HepG2 (cell line): ENCODE data around the gene ACTR1A. TPM values are rescaled to one million over a fixed set of nuclear protein-coding genes. Genes with fewer than 3 reads are reported as not detected.

Experiments used
- EEA1 ChIP-seq: sonication (generic); formaldehyde crosslinking; IDR thresholded peaks from 2 replicates; pipeline ENCODE4 v1.5.1; 2020; ENCODE audit warnings: mild to moderate bottlenecking, missing genetic modification reagents, borderline replicate concordance
- KLF12 ChIP-seq: sonication (generic); formaldehyde crosslinking; IDR thresholded peaks from 2 replicates; pipeline ENCODE4 v1.4.0; 2020; ENCODE audit warnings: missing genetic modification reagents, borderline replicate concordance
- MBD4 ChIP-seq: IDR thresholded peaks from 2 replicates; pipeline ENCODE4 v1.6.1; 2012; ENCODE audit warnings: low read length, inconsistent platforms, borderline replicate concordance
- MEIS2 ChIP-seq: sonication (generic); formaldehyde crosslinking; IDR thresholded peaks from 2 replicates; pipeline ENCODE4 v1.9.0; 2021; ENCODE audit warnings: mild to moderate bottlenecking, missing genetic modification reagents
- MYC ChIP-seq: sonication (generic); formaldehyde crosslinking; IDR thresholded peaks from 2 replicates; pipeline ENCODE4 v1.9.0; 2021; ENCODE audit warnings: missing genetic modification reagents, borderline replicate concordance
- PATZ1 ChIP-seq: sonication (generic); formaldehyde crosslinking; IDR thresholded peaks from 2 replicates; pipeline ENCODE4 v1.4.0; 2020; ENCODE audit warnings: missing genetic modification reagents
- PBX2 ChIP-seq: IDR thresholded peaks from 2 replicates; pipeline ENCODE4 v1.6.1; 2016; ENCODE audit warnings: control low read depth
- RBFOX2 ChIP-seq: fragments of 200-400 bp; formaldehyde crosslinking; IDR thresholded peaks from 2 replicates; pipeline ENCODE4 v1.6.1; 2017; ENCODE audit warnings: low read depth, mild to moderate bottlenecking, low read length
- REPIN1 ChIP-seq: sonication (generic); formaldehyde crosslinking; IDR thresholded peaks from 2 replicates; pipeline ENCODE4 v1.8.0; 2022; ENCODE audit warnings: missing genetic modification reagents, low read depth, mild to moderate bottlenecking, borderline replicate concordance
- RFXAP ChIP-seq: sonication (generic); formaldehyde crosslinking; IDR thresholded peaks from 2 replicates; pipeline ENCODE4 v1.4.0; 2020; ENCODE audit warnings: missing genetic modification reagents, borderline replicate concordance
- SAP130 ChIP-seq: IDR thresholded peaks from 2 replicates; pipeline ENCODE4 v1.6.1; 2016; ENCODE audit warnings: low read depth
- SNAPC2 ChIP-seq: sonication (generic); formaldehyde crosslinking; IDR thresholded peaks from 2 replicates; pipeline ENCODE4 v1.8.1; 2022; ENCODE audit warnings: mild to moderate bottlenecking, missing genetic modification reagents
- SP2 ChIP-seq: sonication (generic); formaldehyde crosslinking; IDR thresholded peaks from 2 replicates; pipeline ENCODE4 v1.5.1; 2020; ENCODE audit warnings: mild to moderate bottlenecking, missing genetic modification reagents
- STAG1 ChIP-seq: sonication (generic); formaldehyde crosslinking; IDR thresholded peaks from 2 replicates; pipeline ENCODE4 v1.4.0; 2020; ENCODE audit warnings: missing genetic modification reagents
- TFDP2 ChIP-seq: sonication (generic); formaldehyde crosslinking; IDR thresholded peaks from 2 replicates; pipeline ENCODE4 v1.4.0; 2020; ENCODE audit warnings: missing genetic modification reagents
- ZFP62 ChIP-seq: sonication (generic); formaldehyde crosslinking; IDR thresholded peaks from 2 replicates; pipeline ENCODE4 v1.4.0; 2020; ENCODE audit warnings: missing genetic modification reagents
- ZNF232 ChIP-seq: sonication (generic); formaldehyde crosslinking; IDR thresholded peaks from 2 replicates; pipeline ENCODE4 v1.4.0; 2020; ENCODE audit warnings: missing genetic modification reagents, borderline replicate concordance
- ZNF335 ChIP-seq: sonication (generic); formaldehyde crosslinking; IDR thresholded peaks from 2 replicates; pipeline ENCODE4 v1.4.0; 2020; ENCODE audit warnings: missing genetic modification reagents
- ZNF564 ChIP-seq: sonication (generic); formaldehyde crosslinking; IDR thresholded peaks from 2 replicates; pipeline ENCODE4 v1.8.1; 2023; ENCODE audit warnings: mild to moderate bottlenecking, missing genetic modification reagents
- ZNF569 ChIP-seq: sonication (generic); formaldehyde crosslinking; IDR thresholded peaks from 2 replicates; pipeline ENCODE4 v1.5.0; 2020; ENCODE audit warnings: mild to moderate bottlenecking, missing genetic modification reagents, moderate library complexity, borderline replicate concordance
- ZNF652 ChIP-seq: IDR thresholded peaks from 2 replicates; pipeline ENCODE4 v1.6.1; 2016; ENCODE audit warnings: low read depth, borderline replicate concordance
- ZNF709 ChIP-seq: sonication (generic); formaldehyde crosslinking; IDR thresholded peaks from 2 replicates; pipeline ENCODE4 v1.5.0; 2020; ENCODE audit warnings: mild to moderate bottlenecking, missing genetic modification reagents
- ZNF768 ChIP-seq: sonication (generic); formaldehyde crosslinking; IDR thresholded peaks from 2 replicates; pipeline ENCODE4 v1.4.0; 2020; ENCODE audit warnings: missing genetic modification reagents
- ZSCAN20 ChIP-seq: sonication (generic); formaldehyde crosslinking; IDR thresholded peaks from 2 replicates; pipeline ENCODE4 v1.4.0; 2020; ENCODE audit warnings: missing genetic modification reagents, mild to moderate bottlenecking, borderline replicate concordance
- polyA plus RNA-seq, 8 experiments: library from polyadenylated mRNA; depleted of rRNA in 3 of 8; stranded (reverse) in 7 of 8; unstranded in 1 of 8; fragments of >200 nt; fragmentation: Illumina TruSeq in 4 of 8; extraction: Trizol in 4 of 8; gene quantifications; 2 replicates each; pipeline versions ENCODE4 v1.2.1 to v1.2.3, GENCODE V29; 2011 to 2016; ENCODE audit warnings: low read depth in 4 of 8, missing spikeins in 1 of 8, mixed read lengths in 1 of 8; ENCODE audit not compliant: insufficient read depth in 1 of 8
- total RNA-seq, 5 experiments: library from RNA; depleted of rRNA; stranded (reverse); fragments of >200 nt; fragmentation: Illumina TruSeq; extraction: Trizol; gene quantifications; 2 replicates each; pipeline ENCODE4 v1.2.3, GENCODE V29; 2016; ENCODE audit warnings: low read depth in 1 of 5

ACTR1A gene
- total and polyA plus RNA-seq, 2 of the 13 experiments (the other 11 are each of a cell fraction or from before 2014, with no cell fraction given): 59.6 to 62.8 TPM

- peak; percentile 95 for TF ChIP-seq PBX2 (CRISPR knock-in tag)
- no peak for TF ChIP-seq ZNF569 (CRISPR knock-in tag)
- 0 out of 2 replicates have a peak, but pooled peaks have one; percentile 43 for TF ChIP-seq MEIS2 (CRISPR knock-in tag)
- TF ChIP-seq STAG1 (CRISPR knock-in tag): peak; percentile 66
- 0 out of 2 replicates have a peak, but pooled peaks have one; percentile 39 for TF ChIP-seq SNAPC2
- no peak for TF ChIP-seq ZFP62 (CRISPR knock-in tag)
- peak; percentile 96 for TF ChIP-seq SP2 (CRISPR knock-in tag)
- TF ChIP-seq ZNF652 (CRISPR knock-in tag): no peak
- no peak for TF ChIP-seq ZNF335 (CRISPR knock-in tag)
- peak; percentile 71 for TF ChIP-seq RBFOX2
- TF ChIP-seq ZNF564 (CRISPR knock-in tag): 0 out of 2 replicates have a peak, but pooled peaks have one; percentile 34
- TF ChIP-seq ZNF232: peak; percentile 51; the same call in 1 of the 2 replicates
- TF ChIP-seq PATZ1 (CRISPR knock-in tag): peak; percentile 70
- TF ChIP-seq ZNF709 (CRISPR knock-in tag): 0 out of 2 replicates have a peak, but pooled peaks have one; percentile 7
- TF ChIP-seq MBD4: no peak
- TF ChIP-seq EEA1 (CRISPR knock-in tag): no peak
- TF ChIP-seq REPIN1 (CRISPR knock-in tag): peak; percentile 57; the same call in 1 of the 2 replicates
- peak; percentile 73; the same call in 1 of the 2 replicates for TF ChIP-seq ZSCAN20 (CRISPR knock-in tag)
- 0 out of 2 replicates have a peak, but pooled peaks have one; percentile 25 for TF ChIP-seq ZNF768 (CRISPR knock-in tag)
- peak; percentile 55 for TF ChIP-seq TFDP2 (CRISPR knock-in tag)
- peak; percentile 67 for TF ChIP-seq SAP130 (CRISPR knock-in tag)
- TF ChIP-seq KLF12 (CRISPR knock-in tag): no peak
- peak; percentile 57; the same call in 1 of the 2 replicates for TF ChIP-seq RFXAP (CRISPR knock-in tag)
- peak; percentile 19; the same call in 1 of the 2 replicates for TF ChIP-seq MYC (CRISPR knock-in tag)
Observed at GRCh38 chr10:102503264-102504178, 1.0 kb upstream of the ACTR1A start, which contains the start of gene SUFU (continued).
